Kidney epithelial cell (primary cell): ENCODE results near the gene CLIC1. TPM values are rescaled to one million over a fixed set of nuclear protein-coding genes. Genes with fewer than 3 reads are reported as not detected.
"Not testable (repeated sequence)": the region's sequence is repeated elsewhere in the genome, so short reads cannot be mapped to it uniquely, and the experiment has no call there.

Experiments used
- DNase-seq: peaks from one replicate; pipeline ENCODE4 v3.0.0-alpha.2; 2010; ENCODE audit warnings: low read depth
- H3K27me3 ChIP-seq: 2 replicates; pipeline ENCODE4 v1.6.0; 2011; ENCODE audit warnings: low read length; ENCODE audit not compliant: control insufficient read depth, insufficient read depth
- H3K36me3 ChIP-seq: 2 replicates; pipeline ENCODE4 v1.5.1; 2011; ENCODE audit warnings: low read length; ENCODE audit not compliant: control insufficient read depth, insufficient read depth
- H3K4me3 ChIP-seq: 2 replicates; pipeline ENCODE4 v1.5.1; 2011; ENCODE audit warnings: low read depth, mild to moderate bottlenecking, control low read depth, low read length
- CTCF ChIP-seq: IDR thresholded peaks from 2 replicates; pipeline ENCODE4 v1.5.1; 2011; ENCODE audit warnings: mild to moderate bottlenecking, moderate library complexity, low read length, control low read depth, inconsistent platforms; ENCODE audit not compliant: insufficient read depth, poor library complexity, severe bottlenecking
- total RNA-seq: library from RNA; depleted of rRNA; stranded (reverse); fragments of >200 nt; gene quantifications from 2 replicates; pipeline ENCODE4 v1.2.3, GENCODE V29; 2015

Gene CLIC1
- total RNA-seq, 1 donor from 2014 or later, result 494 TPM

DNA sequence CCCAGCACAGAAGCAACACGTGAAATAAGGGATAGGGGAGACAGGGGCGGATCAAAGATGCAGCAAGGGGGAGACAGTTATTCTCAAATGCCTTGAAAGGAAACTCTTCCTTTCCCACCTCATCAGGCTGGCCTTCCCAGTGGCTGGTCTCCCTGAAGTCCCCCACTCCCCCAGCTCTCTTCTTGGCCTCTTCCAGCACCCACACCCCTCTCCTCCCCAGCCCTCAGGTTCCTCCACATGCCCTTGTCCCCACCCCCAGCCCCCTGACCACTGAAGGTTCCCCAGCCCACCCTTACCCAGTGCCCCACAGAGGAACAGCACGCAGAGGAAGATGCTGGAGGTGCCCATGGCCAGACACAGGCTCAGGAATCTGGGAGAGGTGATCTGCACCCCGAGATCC is 22.9 kb downstream of the CLIC1 start:
- Histone ChIP-seq H3K36me3 (no peaks in the 10 kb centered on the region), H3K27me3 (peaks cover 7% of the 10 kb centered on the region), H3K4me3 (no peak overlapping the region)
- no peak for TF ChIP-seq CTCF
- no peak for DNase-seq

GRCh38 chr6:31712296-31712695 is 24.0 kb downstream of the CLIC1 start:
- DNase-seq, result no peak
- H3K27me3 ChIP-seq, result peaks cover 7% of the 10 kb centered on the region
- H3K4me3 ChIP-seq, result no peak overlapping the region
- no peaks in the 10 kb centered on the region for H3K36me3 ChIP-seq
- TF ChIP-seq CTCF, result peak; percentile 37

DNA sequence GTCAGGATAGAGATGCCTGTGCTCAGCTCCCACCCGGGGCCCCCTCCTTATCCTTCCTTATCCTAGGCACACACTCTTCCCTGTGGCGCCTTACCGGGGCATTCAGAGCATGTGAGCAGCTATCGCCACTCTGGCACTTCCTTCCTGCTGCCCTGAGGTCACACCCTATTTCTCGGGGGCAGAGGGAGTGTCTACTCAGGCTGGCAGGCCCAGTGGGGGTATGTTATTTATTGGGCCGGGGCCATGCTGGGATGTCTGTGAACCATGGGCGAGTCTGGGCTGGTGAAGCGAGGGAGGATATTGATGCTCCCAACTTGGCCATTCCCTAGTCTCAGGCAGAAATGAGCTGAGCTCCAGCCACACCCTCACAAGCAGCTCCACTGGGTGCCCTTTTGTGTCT is 25.1 kb downstream of the CLIC1 start:
- H3K4me3 ChIP-seq, result no peak overlapping the region
- DNase-seq, result no peak

DNA sequence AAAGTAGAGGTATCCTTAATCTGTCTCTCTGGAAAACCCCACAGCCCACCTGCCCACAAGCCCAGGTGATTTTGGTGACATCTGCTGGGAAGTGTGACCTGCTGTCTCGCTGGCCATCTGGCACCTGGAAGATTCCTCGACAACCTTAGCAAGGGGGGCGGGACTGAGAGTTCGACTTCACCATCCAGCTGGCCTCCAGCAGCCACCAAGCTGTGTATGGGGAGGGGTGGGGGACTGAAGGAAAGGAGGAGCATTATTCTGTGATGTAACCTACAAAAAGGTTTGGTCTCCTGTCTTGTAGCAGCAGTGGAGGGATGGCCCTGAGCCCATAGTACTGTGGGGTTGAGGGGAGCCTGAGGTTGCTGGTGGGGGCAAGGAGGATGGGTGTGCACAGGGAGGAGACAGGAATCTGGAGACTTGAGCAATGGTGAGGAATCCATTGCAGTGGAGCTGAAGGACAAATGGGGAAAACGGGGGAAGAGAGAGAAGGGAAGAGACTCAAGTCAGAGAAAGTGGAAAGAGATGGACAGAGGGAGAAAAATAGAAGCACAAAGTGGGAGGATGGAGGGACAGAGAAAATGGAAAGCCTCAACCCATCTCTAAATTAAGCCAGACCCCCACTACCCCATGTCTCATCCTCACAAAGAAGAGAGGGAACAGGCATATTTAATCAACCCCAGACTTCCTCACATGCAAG is 25.7 kb downstream of the CLIC1 start:
- DNase-seq, result no peak
- Histone ChIP-seq H3K4me3 (no peak overlapping the region), H3K36me3 (no peaks in the 10 kb centered on the region), H3K27me3 (peaks cover 7% of the 10 kb centered on the region)
- TF ChIP-seq CTCF, result no peak

More for the DNA sequence above, 25.1 kb downstream of the CLIC1 start:
- Histone ChIP-seq H3K27me3 (peaks cover 7% of the 10 kb centered on the region), H3K36me3 (no peaks in the 10 kb centered on the region)
- TF ChIP-seq CTCF, result no peak

GRCh38 chr6:31709157-31709556 is 27.2 kb downstream of the CLIC1 start:
- not testable (repeated sequence) for H3K36me3 ChIP-seq, H3K4me3 ChIP-seq, DNase-seq, H3K27me3 ChIP-seq

- H3K27me3 ChIP-seq, result peaks cover 3% of the 10 kb centered on the region
- no peak for TF ChIP-seq CTCF
- DNase-seq, result no peak
- no peaks in the 10 kb centered on the region for H3K36me3 ChIP-seq
- H3K4me3 ChIP-seq, result no peak overlapping the region
Observed at GRCh38 chr6:31708224-31708623, 28.1 kb downstream of the CLIC1 start.
